MCF 10A (cell line): ENCODE measurements around the gene FZD1. TPM values are rescaled to one million over a fixed set of nuclear protein-coding genes. Genes with fewer than 3 reads are reported as not detected.

Experiments used
- BruUV-seq: library from RNA; stranded (reverse); fragments of 400-500 nt; replicated peaks from 2 replicates; lab custom pipeline; 2021; lab: Mats Ljungman, UMichigan
- CTCF ChIA-PET: fragments of 300-600 bp; sonication (Branson Sonifier 250); formaldehyde crosslinking; extraction: SDS; loops from one replicate; lab custom pipeline; 2021; ENCODE audit warnings: antibody characterized with exemption, inconsistent platforms; lab: Yijun Ruan, JAX
- POLR2A ChIA-PET: fragments of 300-600, 350-650 bp; sonication (Branson Sonifier 250); formaldehyde crosslinking; extraction: SDS; loops from one replicate; lab custom pipeline; 2020; ENCODE audit warnings: antibody characterized with exemption, inconsistent platforms; lab: Yijun Ruan, JAX
- DNase-seq: peaks from one replicate; pipeline ENCODE4 v3.0.0-alpha.2; 2018; ENCODE audit not compliant: unreplicated experiment
- H3K27ac Mint-ChIP-seq: one replicate; pipeline ENCODE4 v1.8.0; 2022; ENCODE audit warnings: mild to moderate bottlenecking, low read depth, mixed read lengths; ENCODE audit not compliant: unreplicated experiment
- H3K27me3 Mint-ChIP-seq: one replicate; pipeline ENCODE4 v1.8.0; 2022; ENCODE audit warnings: mixed read lengths; ENCODE audit not compliant: insufficient read depth, unreplicated experiment
- H3K36me3 Mint-ChIP-seq: one replicate; pipeline ENCODE4 v1.8.0; 2022; ENCODE audit warnings: mild to moderate bottlenecking, moderate library complexity, mixed read lengths; ENCODE audit not compliant: insufficient read depth, unreplicated experiment
- H3K4me1 Mint-ChIP-seq: one replicate; pipeline ENCODE4 v1.8.0; 2022; ENCODE audit warnings: mixed read lengths; ENCODE audit not compliant: insufficient read depth, unreplicated experiment
- H3K4me3 Mint-ChIP-seq: one replicate; pipeline ENCODE4 v1.8.0; 2022; ENCODE audit warnings: mild to moderate bottlenecking, moderate library complexity, mixed read lengths; ENCODE audit not compliant: unreplicated experiment
- H3K9me3 Mint-ChIP-seq: one replicate; pipeline ENCODE4 v1.8.0; 2022; ENCODE audit warnings: mixed read lengths; ENCODE audit not compliant: unreplicated experiment
- CTCF ChIP-seq: fragments of 200-600 bp; IDR thresholded peaks from one replicate; pipeline ENCODE4 v1.8.0; 2022; ENCODE audit warnings: antibody characterized with exemption, mild to moderate bottlenecking; ENCODE audit not compliant: unreplicated experiment
- intact Hi-C: fragments of 100-400 bp; cut with micrococcal nuclease; formaldehyde crosslinking; loops from 2 replicates; pipeline ENCODE4 v1.14.1; 2022
- total RNA-seq: library from RNA; stranded (reverse); gene quantifications from 2 replicates; pipeline ENCODE4 v1.2.3, GENCODE V29; 2022

FZD1 gene
- total RNA-seq, 1 experiment from 2014 or later: 3.3 TPM

GRCh38 chr7:91295576-91295975, 31.3 kb downstream of the FZD1 start:
- Mint-ChIP-seq H3K4me1 (no peaks in the 10 kb centered on the region), H3K27ac (no peak overlapping the region), H3K36me3 (no peaks in the 10 kb centered on the region), H3K4me3 (no peak overlapping the region), H3K9me3 (no peaks in the 10 kb centered on the region), H3K27me3 (peaks cover 38% of the 10 kb centered on the region)
- CTCF ChIA-PET: interaction anchor here (0.6 to 2.1 kb wide), 5 partner anchors 8 to 273 kb away, joined by 3 to 6 read pairs (median 3); no protein-coding TSS in a partner anchor
- DNase-seq: no peak
- no TSS peak for BruUV-seq
- POLR2A ChIA-PET: no interaction called here
- intact Hi-C loops: no loop called here
- TF ChIP-seq CTCF: no peak

- no peak overlapping the region for H3K27ac Mint-ChIP-seq
- H3K4me3 Mint-ChIP-seq: no peak overlapping the region
- no peaks in the 10 kb centered on the region for H3K9me3 Mint-ChIP-seq
- CTCF ChIA-PET: interaction anchor here (1.8 kb wide), 1 partner anchor 10 kb away, joined by 7 read pairs; no protein-coding TSS in a partner anchor
- no peaks in the 10 kb centered on the region for H3K4me1 Mint-ChIP-seq
- TF ChIP-seq CTCF: no peak
- no peak for DNase-seq
- POLR2A ChIA-PET: no interaction called here
- intact Hi-C loops: no loop called here
- BruUV-seq: no TSS peak
- no peaks in the 10 kb centered on the region for H3K36me3 Mint-ChIP-seq
- peaks cover 18% of the 10 kb centered on the region for H3K27me3 Mint-ChIP-seq
Measured at GRCh38 chr7:91297939-91298338, 33.7 kb downstream of the FZD1 start.

GRCh38 chr7:91299952-91300775, 35.9 kb downstream of the FZD1 start:
- BruUV-seq: no TSS peak
- ChIA-PET CTCF (interaction anchor here (0.7 kb wide), 1 partner anchor 75 kb away, joined by 3 read pairs; no protein-coding TSS in a partner anchor), POLR2A (no interaction called here)
- DNase-seq: no peak
- no peak for TF ChIP-seq CTCF
- intact Hi-C loops: no loop called here
- H3K27ac Mint-ChIP-seq: no peak overlapping the region
- no peaks in the 10 kb centered on the region for H3K27me3 Mint-ChIP-seq
- no peaks in the 10 kb centered on the region for H3K9me3 Mint-ChIP-seq
- H3K4me3 Mint-ChIP-seq: no peak overlapping the region
- no peaks in the 10 kb centered on the region for H3K4me1 Mint-ChIP-seq
- no peaks in the 10 kb centered on the region for H3K36me3 Mint-ChIP-seq

GRCh38 chr7:91302794-91303193, 38.6 kb downstream of the FZD1 start:
- no peak overlapping the region for H3K4me3 Mint-ChIP-seq
- H3K9me3 Mint-ChIP-seq: peaks cover 11% of the 10 kb centered on the region
- DNase-seq: no peak
- no peaks in the 10 kb centered on the region for H3K36me3 Mint-ChIP-seq
- H3K4me1 Mint-ChIP-seq: no peaks in the 10 kb centered on the region
- no peaks in the 10 kb centered on the region for H3K27me3 Mint-ChIP-seq
- CTCF ChIA-PET: interaction anchor here (0.7 to 1.2 kb wide), 2 partner anchors 23 to 237 kb away, joined by 3 read pairs; no protein-coding TSS in a partner anchor
- no peak for TF ChIP-seq CTCF
- intact Hi-C loops: no loop called here
- H3K27ac Mint-ChIP-seq: no peak overlapping the region
- POLR2A ChIA-PET: no interaction called here
- BruUV-seq: no TSS peak
